ENCODE results near the gene GBF1.
"Not testable (repeated sequence)": the region's sequence is repeated elsewhere in the genome, so short reads cannot be mapped to it uniquely, and the experiment has no call there.

The GBF1 gene

GRCh38 chr10:102274062-102274461 is 28.7 kb downstream of the GBF1 start:
- no peak for DNase-seq (ENCODE audit: low spot score)

DNA sequence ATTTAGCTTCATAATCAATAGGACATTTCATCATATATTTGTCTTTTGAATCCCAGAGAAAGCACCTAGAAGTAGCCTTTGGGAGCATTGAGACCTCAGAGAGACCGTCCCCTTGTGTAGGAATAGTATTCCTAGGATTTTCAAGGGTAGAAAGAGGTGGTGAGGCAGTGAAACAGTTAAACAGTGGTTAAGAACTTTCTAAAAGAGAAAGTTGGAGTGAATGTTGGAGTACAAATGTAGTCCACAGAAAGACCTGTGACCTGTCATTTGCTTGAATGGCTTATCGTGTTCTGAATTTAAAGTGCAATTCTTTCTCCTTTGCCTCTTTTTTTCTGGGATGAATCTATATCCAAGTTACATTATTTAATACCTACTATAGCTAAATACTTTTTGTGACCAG is 30.0 kb downstream of the GBF1 start:
- no peak for DNase-seq (ENCODE audit: low spot score)

DNA sequence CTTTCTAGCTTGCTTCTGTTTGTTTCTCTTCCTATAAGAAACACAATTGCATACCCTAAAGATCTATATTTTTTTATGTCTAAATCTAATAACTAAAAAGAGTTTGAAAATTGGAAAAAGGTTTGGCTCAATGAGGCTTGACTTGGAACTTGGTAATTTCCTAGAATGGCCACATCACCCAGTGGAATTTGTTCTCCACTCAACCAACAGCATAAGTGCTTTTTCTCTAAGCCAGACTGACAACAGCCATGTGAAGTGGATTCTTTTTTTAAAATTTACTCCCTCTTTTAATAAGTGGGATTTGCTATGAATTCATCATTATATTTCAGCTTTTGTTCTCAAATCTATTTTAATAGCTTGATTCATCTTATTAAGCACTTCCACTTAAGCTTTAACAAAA is 33.8 kb downstream of the GBF1 start:
- DNase-seq (ENCODE audit: low spot score), result no peak

GRCh38 chr10:102280397-102281101 is 35.2 kb downstream of the GBF1 start:
- no peak for DNase-seq (ENCODE audit: low spot score)

DNA sequence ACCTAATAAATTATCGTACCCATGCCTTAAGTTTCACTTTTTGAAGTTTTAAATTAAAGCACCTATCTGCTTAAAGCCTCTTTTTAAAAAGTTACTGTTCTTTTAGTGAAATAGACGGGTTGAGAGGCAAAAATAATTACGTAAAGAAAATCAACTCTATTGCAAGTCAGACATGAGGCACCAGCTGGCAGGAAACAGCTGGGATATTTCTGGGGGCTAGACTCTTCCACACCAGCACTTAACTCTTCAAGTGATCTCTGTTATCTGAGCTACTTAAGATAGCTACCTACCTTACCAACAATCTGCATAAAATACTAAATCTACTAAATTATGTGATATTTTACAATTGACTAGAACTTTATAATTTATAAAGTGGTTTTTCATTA is 35.8 kb downstream of the GBF1 start:
- no peak for DNase-seq (ENCODE audit: low spot score)

- DNase-seq (ENCODE audit: low spot score), result no peak
These were observed 38.2 kb downstream of the GBF1 start for GRCh38 chr10:102283488-102283887.

DNA sequence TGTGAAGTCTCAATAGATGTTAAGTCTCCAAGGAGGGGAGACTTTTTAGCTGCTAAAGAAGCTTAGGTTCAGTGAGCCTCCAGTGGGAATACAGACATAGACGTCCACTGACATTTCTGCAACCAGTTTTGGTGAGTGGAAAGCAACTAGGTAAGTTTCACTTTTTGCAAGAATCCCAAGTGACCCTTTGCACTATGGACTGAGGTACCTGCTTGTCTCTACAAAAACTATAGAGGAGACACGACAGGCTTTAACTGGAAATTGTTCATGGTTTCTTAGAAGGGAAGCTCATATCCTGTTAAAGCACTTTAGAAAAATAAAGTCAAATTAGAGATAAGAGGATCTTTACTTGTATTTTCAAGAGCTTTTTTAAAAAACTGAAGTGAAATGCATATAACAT is 38.6 kb downstream of the GBF1 start:
- DNase-seq (ENCODE audit: low spot score), result no peak

DNA sequence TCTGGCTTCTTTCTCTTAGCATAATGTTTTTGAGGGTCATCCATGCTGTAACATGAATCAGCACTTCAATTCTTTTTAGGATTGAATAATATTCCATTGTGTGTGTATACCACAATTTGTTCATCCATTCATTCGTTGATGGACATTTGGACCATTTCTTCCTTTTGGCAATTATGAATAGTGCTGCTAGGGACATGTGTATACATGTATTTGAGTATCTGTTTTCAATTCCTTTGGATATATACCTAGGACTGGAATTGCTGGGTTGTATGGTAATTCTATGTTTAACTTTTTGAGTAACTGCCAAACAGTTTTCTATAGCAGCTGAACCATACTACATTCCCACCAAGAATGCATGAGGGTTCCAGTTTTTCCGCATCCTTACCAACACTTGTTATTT is 39.2 kb downstream of the GBF1 start:
- DNase-seq (ENCODE audit: low spot score), result no peak

DNA sequence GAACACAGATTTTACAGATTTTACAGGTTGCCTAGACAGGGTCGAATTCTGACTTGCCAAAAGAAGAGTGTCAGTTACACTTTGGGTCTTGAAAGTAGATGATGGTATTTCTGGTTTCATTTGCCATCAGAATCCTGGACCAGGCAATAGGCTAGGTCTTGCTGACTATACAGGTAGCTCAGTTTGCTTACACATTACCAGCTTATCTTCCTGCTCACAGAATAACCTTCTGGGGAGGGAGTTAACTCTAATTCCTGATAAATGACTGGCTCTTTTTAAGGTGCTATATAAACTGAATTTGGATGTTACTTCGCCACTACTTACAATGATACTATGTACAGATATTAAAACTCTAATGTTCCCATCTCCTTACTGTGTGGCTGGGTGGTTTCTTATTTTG is 39.8 kb downstream of the GBF1 start:
- DNase-seq (ENCODE audit: low spot score), result no peak

GRCh38 chr10:102286216-102286615 is 40.9 kb downstream of the GBF1 start:
- no peak for DNase-seq (ENCODE audit: low spot score)

GRCh38 chr10:102287538-102287937 is 42.2 kb downstream of the GBF1 start:
- DNase-seq (ENCODE audit: low spot score), result no peak

- DNase-seq (ENCODE audit: low spot score), result no peak
These were observed 42.7 kb downstream of the GBF1 start for GRCh38 chr10:102287991-102288390.

- no peak for DNase-seq (ENCODE audit: low spot score)
These were observed 44.0 kb downstream of the GBF1 start for GRCh38 chr10:102289356-102289755.

- DNase-seq (ENCODE audit: low spot score), result no peak
These were observed 44.5 kb downstream of the GBF1 start for GRCh38 chr10:102289840-102290239.

DNA sequence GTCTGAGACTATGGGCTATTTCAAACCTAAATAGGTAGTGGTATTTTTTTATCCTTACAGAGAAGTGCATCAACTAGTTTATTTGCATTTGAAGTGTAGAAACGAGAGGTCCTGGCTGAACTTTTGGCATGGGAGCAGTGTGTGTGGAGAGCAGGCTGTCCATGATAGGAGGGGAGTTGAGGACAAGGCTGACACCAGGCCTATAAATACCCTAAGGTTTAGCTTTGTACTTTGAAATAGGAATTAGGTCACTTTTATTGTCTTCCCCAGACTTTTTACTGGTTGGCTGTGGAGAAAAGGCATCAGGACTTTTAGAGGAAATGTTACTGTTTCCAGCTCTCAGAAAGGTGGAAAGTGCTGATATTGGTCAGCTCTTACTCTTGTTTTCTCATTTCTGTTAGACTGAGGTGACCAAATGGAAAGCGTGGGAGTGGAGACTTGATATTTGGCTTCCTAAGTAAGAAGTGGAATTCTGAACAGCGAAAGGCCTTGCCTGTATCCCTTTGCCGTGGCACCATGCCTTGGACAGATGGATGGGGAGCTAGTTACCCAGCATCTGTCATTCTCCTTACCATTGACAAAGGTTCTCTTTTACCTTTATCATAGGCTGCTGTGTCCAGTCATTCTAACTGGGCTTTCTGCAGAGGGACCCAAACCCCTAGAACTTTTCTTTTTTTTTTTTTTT is 46.0 kb downstream of the GBF1 start:
- DNase-seq (ENCODE audit: low spot score), result no peak

DNA sequence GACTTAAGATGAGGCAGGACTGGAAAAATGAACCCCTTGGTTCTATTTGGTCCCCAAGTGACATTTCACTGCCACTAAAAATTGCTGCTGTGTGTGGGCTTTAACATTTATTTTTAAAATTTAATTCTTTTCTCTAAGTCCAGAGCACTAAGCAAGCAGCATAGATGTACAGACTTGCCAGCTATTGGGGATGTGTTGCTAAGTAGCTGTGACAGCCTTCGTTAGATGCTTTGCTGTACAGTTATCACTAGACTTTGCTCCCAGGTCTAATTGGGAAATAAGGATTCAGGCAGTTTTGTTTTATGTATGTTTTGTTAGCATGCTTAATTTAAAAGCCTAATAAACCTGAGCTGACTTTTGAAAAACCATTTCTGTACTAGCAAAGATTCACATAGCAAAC is 51.8 kb downstream of the GBF1 start:
- no peak for DNase-seq (ENCODE audit: low spot score)

DNA sequence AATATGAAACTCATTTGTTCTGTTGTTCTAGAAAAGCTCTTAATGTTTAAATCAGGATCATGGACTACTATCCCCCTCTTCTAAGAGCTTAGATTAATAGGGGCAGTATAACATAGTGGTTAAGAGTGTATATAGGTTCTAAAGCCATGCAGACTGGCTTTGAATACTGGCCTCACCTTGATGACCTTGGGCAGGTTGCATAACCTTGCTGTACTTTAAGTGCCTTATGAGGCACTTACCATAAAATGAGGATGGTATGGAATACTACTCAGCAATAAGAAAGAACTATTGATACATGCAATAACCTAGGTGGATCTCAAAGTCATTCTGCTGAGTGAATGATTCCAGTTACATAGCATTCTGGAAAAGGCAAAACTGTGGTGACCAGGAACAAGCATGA is 53.6 kb downstream of the GBF1 start:
- no peak for DNase-seq (ENCODE audit: low spot score)

- DNase-seq (ENCODE audit: low spot score), result no peak
These were observed 54.5 kb downstream of the GBF1 start for GRCh38 chr10:102299873-102300272.

DNA sequence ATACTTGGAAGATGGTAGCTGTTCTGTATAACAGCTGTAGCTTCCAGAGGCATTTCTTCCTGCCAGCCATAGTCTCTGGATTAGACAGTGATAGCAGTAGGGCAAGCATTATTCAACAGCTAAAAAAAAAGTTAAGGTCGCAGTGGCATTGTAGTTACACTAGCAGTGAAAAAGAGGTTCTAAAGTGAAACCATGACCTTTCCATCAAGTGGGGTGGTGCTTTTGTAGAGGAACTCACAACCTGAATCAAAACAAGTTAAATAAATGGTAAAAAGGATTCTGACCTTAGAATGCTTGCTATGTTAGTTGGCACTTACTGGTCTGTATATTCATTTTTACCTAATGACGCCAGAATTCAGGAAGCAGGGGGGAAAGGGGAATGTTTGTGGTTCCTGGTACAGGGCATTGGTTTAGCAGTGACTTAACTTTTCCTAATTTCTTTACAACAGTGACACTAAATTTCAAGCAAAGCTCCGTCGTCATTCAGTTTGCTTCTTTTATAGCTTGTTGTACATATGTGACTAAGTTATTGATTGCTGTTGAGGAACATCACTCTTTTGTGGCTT is 55.0 kb downstream of the GBF1 start:
- DNase-seq (ENCODE audit: low spot score), result no peak

DNA sequence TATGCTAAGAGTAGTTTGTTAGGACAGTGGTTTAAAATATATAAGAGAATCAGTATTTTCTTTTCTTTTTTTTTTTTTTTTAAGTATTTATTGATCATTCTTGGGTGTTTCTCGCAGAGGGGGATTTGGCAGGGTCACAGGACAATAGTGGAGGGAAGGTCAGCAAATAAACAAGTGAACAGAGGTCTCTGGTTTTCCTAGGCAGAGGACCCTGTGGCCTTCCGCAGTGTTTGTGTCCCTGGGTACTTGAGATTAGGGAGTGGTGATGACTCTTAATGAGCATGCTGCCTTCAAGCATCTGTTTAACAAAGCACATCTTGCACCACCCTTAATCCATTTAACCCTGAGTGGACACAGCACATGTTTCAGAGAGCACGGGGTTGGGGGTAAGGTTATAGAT is 55.6 kb downstream of the GBF1 start:
- not testable (repeated sequence) for DNase-seq (ENCODE audit: low spot score)

DNA sequence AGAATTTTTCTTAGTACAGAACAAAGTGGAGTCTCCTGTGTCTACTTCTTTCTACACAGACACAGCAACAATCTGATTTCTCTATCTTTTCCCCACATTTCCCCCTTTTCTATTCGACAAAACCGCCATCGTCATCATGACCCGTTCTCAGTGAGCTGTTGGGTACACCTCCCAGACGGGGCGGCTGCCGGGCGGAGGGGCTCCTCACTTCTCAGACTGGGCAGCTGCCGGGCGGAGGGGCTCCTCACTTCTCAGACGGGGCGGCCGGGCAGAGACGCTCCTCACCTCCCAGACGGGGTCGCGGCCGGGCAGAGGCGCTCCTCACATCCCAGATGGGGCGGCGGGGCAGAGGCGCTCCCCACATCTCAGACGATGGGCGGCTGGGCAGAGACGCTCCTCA is 56.0 kb downstream of the GBF1 start:
- not testable (repeated sequence) for DNase-seq (ENCODE audit: low spot score)

- no peak for DNase-seq (ENCODE audit: low spot score)
These were observed 57.3 kb downstream of the GBF1 start for GRCh38 chr10:102302611-102303010.

DNA sequence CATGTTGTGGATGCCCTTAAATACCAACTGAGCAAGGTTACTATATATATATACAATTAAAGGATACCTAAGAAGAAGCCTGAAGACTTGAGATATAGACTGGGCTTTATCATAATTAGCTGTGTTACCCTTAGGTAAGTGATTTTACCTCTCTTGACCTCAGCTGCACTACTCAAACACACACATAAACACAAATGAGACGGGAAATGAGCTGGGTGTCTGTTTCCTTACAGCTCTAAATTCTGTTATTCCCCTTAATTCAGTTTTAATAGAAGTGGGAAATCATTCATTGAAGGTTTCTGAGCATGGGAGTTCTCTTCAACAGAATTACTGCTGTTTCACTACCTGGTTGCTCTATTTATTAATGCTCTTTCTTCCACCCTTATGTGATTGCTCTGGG is 60.7 kb downstream of the GBF1 start:
- DNase-seq (ENCODE audit: low spot score), result no peak

- no peak for DNase-seq (ENCODE audit: low spot score)
These were observed 61.4 kb downstream of the GBF1 start for GRCh38 chr10:102306710-102307109.

Measured in ecto neural progenitor cell (in vitro differentiated cells).